Ishikawa (cell line): ENCODE measurements around the gene ATP13A1.

Experiments
- CREB1 ChIP-seq: IDR thresholded peaks from 2 replicates; pipeline ENCODE4 v1.6.1; 2012; ENCODE audit warnings: low read depth
- EGR1 ChIP-seq: IDR thresholded peaks from 2 replicates; pipeline ENCODE4 v1.6.1; 2012
- EP300 ChIP-seq: IDR thresholded peaks from 2 replicates; pipeline ENCODE4 v1.6.1; 2012; ENCODE audit warnings: borderline replicate concordance
- FOXM1 ChIP-seq: IDR thresholded peaks from 2 replicates; pipeline ENCODE4 v1.6.1; 2012; ENCODE audit warnings: low read depth, borderline replicate concordance
- MAX ChIP-seq: IDR thresholded peaks from 2 replicates; pipeline ENCODE4 v1.6.1; 2012
- NFIC ChIP-seq: IDR thresholded peaks from 2 replicates; pipeline ENCODE4 v1.6.1; 2012
- RAD21 ChIP-seq: IDR thresholded peaks from 2 replicates; pipeline ENCODE4 v1.6.1; 2012; ENCODE audit warnings: low read depth
- REST ChIP-seq: IDR thresholded peaks from 2 replicates; pipeline ENCODE4 v1.6.1; 2012; ENCODE audit warnings: low read depth, mild to moderate bottlenecking
- TAF1 ChIP-seq: IDR thresholded peaks from 2 replicates; pipeline ENCODE4 v1.6.1; 2012; ENCODE audit warnings: low read depth, mild to moderate bottlenecking
- TCF12 ChIP-seq: IDR thresholded peaks from 2 replicates; pipeline ENCODE4 v1.6.1; 2012; ENCODE audit warnings: low read depth
- TEAD4 ChIP-seq: IDR thresholded peaks from 2 replicates; pipeline ENCODE4 v1.6.1; 2012
- YY1 ChIP-seq: IDR thresholded peaks from 2 replicates; pipeline ENCODE4 v1.6.1; 2012; ENCODE audit warnings: low read depth
- ZBTB7A ChIP-seq: IDR thresholded peaks from 2 replicates; pipeline ENCODE4 v1.6.1; 2012; ENCODE audit warnings: low read depth
- TF ChIP-seq, protein P1 (sequence below): IDR thresholded peaks from 2 replicates; pipeline ENCODE4 v1.6.1; 2012

The ATP13A1 gene

DNA sequence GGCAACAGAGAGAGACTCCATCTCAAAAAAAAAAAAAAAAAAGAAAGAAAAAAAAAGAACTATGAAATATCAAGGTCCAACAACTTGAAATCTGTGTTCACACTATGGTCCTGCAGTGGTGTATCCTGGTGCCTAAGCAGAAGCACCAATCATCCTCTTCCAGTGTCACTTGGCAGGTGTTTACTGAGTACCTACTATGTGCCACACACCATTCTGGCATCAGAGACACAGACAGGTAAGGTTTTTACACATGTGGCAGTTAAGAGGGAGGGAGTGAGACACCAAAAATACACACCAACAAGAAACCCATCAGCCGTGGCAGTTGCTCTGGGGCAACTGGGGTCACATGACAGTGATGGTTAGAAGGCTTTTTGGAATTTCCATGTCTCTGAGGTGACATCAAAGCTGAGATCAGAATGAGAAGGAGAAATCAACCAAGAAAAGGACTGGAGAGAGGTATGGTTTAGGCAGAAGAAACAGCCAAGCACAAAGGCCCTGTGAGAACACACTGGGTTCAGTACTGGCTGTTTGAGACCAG, 62.6 kb downstream of the ATP13A1 start:
- TF ChIP-seq TAF1 = no peak
- no peak for TF ChIP-seq TEAD4
- TF ChIP-seq CREB1 = no peak
- TF ChIP-seq YY1 = no peak
- no peak for TF ChIP-seq REST
- TF ChIP-seq EGR1 = no peak
- TF ChIP-seq, protein P1, sequence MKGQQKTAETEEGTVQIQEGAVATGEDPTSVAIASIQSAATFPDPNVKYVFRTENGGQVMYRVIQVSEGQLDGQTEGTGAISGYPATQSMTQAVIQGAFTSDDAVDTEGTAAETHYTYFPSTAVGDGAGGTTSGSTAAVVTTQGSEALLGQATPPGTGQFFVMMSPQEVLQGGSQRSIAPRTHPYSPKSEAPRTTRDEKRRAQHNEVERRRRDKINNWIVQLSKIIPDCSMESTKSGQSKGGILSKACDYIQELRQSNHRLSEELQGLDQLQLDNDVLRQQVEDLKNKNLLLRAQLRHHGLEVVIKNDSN = no peak
- TF ChIP-seq RAD21 = no peak
- TF ChIP-seq EP300 = no peak
- TF ChIP-seq TCF12 = no peak
- TF ChIP-seq FOXM1 = no peak

- TF ChIP-seq EP300 = no peak
- TF ChIP-seq TAF1 = no peak
- TF ChIP-seq MAX = no peak
- no peak for TF ChIP-seq TEAD4
- TF ChIP-seq REST = no peak
- TF ChIP-seq, protein P1 = no peak
- TF ChIP-seq YY1 = no peak
- TF ChIP-seq EGR1 = no peak
- no peak for TF ChIP-seq CREB1
- TF ChIP-seq ZBTB7A = no peak
- TF ChIP-seq FOXM1 = no peak
- no peak for TF ChIP-seq RAD21
- no peak for TF ChIP-seq NFIC
- no peak for TF ChIP-seq TCF12
Observed at GRCh38 chr19:19597809-19598306, 65.6 kb downstream of the ATP13A1 start.
